Measurements from ENCODE around the gene PCDH10.

PCDH10 gene

DNA sequence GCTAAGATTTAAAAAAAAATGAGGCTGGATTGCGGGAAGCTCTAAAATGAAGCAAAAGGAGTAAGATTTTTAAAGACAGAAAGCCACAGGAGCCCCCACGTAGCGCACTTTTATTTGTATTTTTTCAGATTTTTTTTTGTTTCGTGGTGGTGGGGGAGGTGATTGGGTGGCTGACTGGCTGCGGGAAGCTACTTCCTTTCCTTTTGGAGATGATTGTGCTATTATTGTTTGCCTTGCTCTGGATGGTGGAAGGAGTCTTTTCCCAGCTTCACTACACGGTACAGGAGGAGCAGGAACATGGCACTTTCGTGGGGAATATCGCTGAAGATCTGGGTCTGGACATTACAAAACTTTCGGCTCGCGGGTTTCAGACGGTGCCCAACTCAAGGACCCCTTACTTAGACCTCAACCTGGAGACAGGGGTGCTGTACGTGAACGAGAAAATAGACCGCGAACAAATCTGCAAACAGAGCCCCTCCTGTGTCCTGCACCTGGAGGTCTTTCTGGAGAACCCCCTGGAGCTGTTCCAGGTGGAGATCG is 908 bp downstream of the PCDH10 start:
- TF ChIP-seq, protein P1, sequence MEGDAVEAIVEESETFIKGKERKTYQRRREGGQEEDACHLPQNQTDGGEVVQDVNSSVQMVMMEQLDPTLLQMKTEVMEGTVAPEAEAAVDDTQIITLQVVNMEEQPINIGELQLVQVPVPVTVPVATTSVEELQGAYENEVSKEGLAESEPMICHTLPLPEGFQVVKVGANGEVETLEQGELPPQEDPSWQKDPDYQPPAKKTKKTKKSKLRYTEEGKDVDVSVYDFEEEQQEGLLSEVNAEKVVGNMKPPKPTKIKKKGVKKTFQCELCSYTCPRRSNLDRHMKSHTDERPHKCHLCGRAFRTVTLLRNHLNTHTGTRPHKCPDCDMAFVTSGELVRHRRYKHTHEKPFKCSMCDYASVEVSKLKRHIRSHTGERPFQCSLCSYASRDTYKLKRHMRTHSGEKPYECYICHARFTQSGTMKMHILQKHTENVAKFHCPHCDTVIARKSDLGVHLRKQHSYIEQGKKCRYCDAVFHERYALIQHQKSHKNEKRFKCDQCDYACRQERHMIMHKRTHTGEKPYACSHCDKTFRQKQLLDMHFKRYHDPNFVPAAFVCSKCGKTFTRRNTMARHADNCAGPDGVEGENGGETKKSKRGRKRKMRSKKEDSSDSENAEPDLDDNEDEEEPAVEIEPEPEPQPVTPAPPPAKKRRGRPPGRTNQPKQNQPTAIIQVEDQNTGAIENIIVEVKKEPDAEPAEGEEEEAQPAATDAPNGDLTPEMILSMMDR (IDR thresholded peaks at IDR 0.05; ENCODE audit: low read depth, low read length, missing control alignments): no peak
- DNase-seq (ENCODE audit: extremely low read depth, low read depth): no peak

DNA sequence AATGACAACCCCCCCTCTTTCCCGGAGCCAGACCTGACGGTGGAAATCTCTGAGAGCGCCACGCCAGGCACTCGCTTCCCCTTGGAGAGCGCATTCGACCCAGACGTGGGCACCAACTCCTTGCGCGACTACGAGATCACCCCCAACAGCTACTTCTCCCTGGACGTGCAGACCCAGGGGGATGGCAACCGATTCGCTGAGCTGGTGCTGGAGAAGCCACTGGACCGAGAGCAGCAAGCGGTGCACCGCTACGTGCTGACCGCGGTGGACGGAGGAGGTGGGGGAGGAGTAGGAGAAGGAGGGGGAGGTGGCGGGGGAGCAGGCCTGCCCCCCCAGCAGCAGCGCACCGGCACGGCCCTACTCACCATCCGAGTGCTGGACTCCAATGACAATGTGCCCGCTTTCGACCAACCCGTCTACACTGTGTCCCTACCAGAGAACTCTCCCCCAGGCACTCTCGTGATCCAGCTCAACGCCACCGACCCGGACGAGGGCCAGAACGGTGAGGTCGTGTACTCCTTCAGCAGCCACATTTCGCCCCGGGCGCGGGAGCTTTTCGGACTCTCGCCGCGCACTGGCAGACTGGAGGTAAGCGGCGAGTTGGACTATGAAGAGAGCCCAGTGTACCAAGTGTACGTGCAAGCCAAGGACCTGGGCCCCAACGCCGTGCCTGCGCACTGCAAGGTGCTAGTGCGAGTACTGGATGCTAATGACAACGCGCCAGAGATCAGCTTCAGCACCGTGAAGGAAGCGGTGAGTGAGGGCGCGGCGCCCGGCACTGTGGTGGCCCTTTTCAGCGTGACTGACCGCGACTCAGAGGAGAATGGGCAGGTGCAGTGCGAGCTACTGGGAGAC is 1.6 kb downstream of the PCDH10 start:
- TF ChIP-seq, protein P1 (IDR thresholded peaks at IDR 0.05; ENCODE audit: low read depth, low read length, missing control alignments): no peak
- no peak for DNase-seq (ENCODE audit: extremely low read depth, low read depth)
- no peak overlapping the region for H3K4me3 ChIP-seq (replicated peaks; ENCODE audit: low read depth, low read length)

More for the DNA sequence above, 908 bp downstream of the PCDH10 start:
- no peak overlapping the region; the same call in 1 of the 2 replicates for H3K4me3 ChIP-seq (replicated peaks; ENCODE audit: low read depth, low read length)

DNA sequence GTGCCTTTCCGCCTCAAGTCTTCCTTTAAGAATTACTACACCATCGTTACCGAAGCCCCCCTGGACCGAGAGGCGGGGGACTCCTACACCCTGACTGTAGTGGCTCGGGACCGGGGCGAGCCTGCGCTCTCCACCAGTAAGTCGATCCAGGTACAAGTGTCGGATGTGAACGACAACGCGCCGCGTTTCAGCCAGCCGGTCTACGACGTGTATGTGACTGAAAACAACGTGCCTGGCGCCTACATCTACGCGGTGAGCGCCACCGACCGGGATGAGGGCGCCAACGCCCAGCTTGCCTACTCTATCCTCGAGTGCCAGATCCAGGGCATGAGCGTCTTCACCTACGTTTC is 2.2 kb downstream of the PCDH10 start:
- DNase-seq (ENCODE audit: extremely low read depth, low read depth): no peak
- TF ChIP-seq, protein P1 (IDR thresholded peaks at IDR 0.05; ENCODE audit: low read depth, low read length, missing control alignments): no peak
- H3K4me3 ChIP-seq (replicated peaks; ENCODE audit: low read depth, low read length): no peak overlapping the region

DNA sequence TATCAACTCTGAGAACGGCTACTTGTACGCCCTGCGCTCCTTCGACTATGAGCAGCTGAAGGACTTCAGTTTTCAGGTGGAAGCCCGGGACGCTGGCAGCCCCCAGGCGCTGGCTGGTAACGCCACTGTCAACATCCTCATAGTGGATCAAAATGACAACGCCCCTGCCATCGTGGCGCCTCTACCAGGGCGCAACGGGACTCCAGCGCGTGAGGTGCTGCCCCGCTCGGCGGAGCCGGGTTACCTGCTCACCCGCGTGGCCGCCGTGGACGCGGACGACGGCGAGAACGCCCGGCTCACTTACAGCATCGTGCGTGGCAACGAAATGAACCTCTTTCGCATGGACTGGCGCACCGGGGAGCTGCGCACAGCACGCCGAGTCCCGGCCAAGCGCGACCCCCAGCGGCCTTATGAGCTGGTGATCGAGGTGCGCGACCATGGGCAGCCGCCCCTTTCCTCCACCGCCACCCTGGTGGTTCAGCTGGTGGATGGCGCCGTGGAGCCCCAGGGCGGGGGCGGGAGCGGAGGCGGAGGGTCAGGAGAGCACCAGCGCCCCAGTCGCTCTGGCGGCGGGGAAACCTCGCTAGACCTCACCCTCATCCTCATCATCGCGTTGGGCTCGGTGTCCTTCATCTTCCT is 2.7 kb downstream of the PCDH10 start:
- no peak overlapping the region for H3K4me3 ChIP-seq (replicated peaks; ENCODE audit: low read depth, low read length)
- DNase-seq (ENCODE audit: extremely low read depth, low read depth): no peak
- TF ChIP-seq, protein P1 (IDR thresholded peaks at IDR 0.05; ENCODE audit: low read depth, low read length, missing control alignments): no peak

DNA sequence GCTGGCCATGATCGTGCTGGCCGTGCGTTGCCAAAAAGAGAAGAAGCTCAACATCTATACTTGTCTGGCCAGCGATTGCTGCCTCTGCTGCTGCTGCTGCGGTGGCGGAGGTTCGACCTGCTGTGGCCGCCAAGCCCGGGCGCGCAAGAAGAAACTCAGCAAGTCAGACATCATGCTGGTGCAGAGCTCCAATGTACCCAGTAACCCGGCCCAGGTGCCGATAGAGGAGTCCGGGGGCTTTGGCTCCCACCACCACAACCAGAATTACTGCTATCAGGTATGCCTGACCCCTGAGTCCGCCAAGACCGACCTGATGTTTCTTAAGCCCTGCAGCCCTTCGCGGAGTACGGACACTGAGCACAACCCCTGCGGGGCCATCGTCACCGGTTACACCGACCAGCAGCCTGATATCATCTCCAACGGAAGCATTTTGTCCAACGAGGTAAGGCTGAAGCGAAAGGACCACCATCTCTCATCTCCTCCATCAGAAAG is 3.3 kb downstream of the PCDH10 start:
- DNase-seq (ENCODE audit: extremely low read depth, low read depth): no peak
- no peak overlapping the region for H3K4me3 ChIP-seq (replicated peaks; ENCODE audit: low read depth, low read length)
- TF ChIP-seq, protein P1 (IDR thresholded peaks at IDR 0.05; ENCODE audit: low read depth, low read length, missing control alignments): no peak

DNA sequence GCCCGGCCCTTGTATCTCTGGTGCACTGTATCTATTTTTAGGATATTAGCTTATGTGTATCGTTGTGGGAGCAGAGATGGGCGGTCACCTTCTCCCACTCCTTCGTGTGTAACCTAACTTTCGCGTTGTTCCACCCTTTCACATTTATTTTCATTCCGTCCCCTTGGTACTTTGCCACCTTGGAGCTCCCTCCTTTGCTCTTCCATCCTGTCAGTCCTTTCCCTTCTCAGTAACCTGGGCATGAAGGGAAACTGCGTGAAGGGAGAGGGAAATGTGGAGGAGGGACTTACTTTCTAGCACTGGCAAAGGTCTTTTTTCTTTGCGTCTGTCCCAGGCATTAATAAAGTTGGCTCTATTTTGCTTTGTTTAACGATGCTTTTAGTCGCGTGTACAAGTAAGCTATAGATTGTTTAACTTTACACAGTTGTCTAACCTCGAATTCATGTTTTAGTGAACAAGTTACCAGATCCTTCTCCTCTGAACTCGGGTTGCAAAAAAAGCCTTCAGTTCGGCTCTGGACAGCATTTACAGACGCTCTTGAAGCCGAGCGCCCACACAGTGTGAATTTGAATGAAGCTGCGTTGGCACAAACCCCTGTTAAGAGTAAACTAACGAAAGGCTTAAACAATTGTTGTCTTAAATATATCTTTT is 3.9 kb downstream of the PCDH10 start:
- TF ChIP-seq, protein P1 (IDR thresholded peaks at IDR 0.05; ENCODE audit: low read depth, low read length, missing control alignments): no peak
- no peak overlapping the region for H3K4me3 ChIP-seq (replicated peaks; ENCODE audit: low read depth, low read length)
- no peak for DNase-seq (ENCODE audit: extremely low read depth, low read depth)
